Vagina (tissue), 2 donors: ENCODE data around the gene GNG13.

Source experiments
- CTCF ChIP-seq, 3 experiments: fragments of 450-650 bp in 2 of 3; fragments of 200-600 bp in 1 of 3; sonication (generic) in 1 of 3; IDR thresholded peaks; one replicate each; pipeline ENCODE4 v1.5.1; 2017 to 2019; ENCODE audit warnings: antibody characterized with exemption in 3 of 3, mild to moderate bottlenecking in 2 of 3, moderate library complexity in 2 of 3
- POLR2A ChIP-seq, 2 donors: fragments of 450-650 bp; IDR thresholded peaks; one replicate each; pipeline ENCODE4 v1.6.1; 2017; ENCODE audit warnings: antibody characterized with exemption in 2 of 2, mild to moderate bottlenecking in 2 of 2, moderate library complexity in 2 of 2

GRCh38 chr16:844638-845350 is 44.3 kb upstream of the GNG13 start:
- no peak for TF ChIP-seq CTCF (IDR thresholded peaks at IDR 0.05)
- TF ChIP-seq POLR2A (IDR thresholded peaks at IDR 0.05): no peak
